GM19467 (cell line): ENCODE results near the gene TLCD4.
A peak's percentile ranks its signal among the peaks of the same experiment; 100 is the strongest.

Experiments
- ATAC-seq: cut with Tn5 transposase; IDR thresholded peaks from one replicate; pipeline ENCODE4 v1.9.1; 2021; ENCODE audit warnings: mild to moderate bottlenecking, moderate library complexity; ENCODE audit not compliant: unreplicated experiment

The TLCD4 gene

GRCh38 chr1:95094923-95095322, 22.2 kb upstream of the TLCD4 start:
- ATAC-seq = no peak

- peak; percentile 81 for ATAC-seq
Measured at GRCh38 chr1:95095833-95096217, 21.3 kb upstream of the TLCD4 start.

GRCh38 chr1:95096218-95096841, 20.8 kb upstream of the TLCD4 start:
- no peak for ATAC-seq

GRCh38 chr1:95097426-95097825, 19.7 kb upstream of the TLCD4 start:
- no peak for ATAC-seq

GRCh38 chr1:95098196-95098595, 19.0 kb upstream of the TLCD4 start:
- no peak for ATAC-seq

GRCh38 chr1:95108792-95109191, 8.4 kb upstream of the TLCD4 start:
- ATAC-seq = no peak

DNA sequence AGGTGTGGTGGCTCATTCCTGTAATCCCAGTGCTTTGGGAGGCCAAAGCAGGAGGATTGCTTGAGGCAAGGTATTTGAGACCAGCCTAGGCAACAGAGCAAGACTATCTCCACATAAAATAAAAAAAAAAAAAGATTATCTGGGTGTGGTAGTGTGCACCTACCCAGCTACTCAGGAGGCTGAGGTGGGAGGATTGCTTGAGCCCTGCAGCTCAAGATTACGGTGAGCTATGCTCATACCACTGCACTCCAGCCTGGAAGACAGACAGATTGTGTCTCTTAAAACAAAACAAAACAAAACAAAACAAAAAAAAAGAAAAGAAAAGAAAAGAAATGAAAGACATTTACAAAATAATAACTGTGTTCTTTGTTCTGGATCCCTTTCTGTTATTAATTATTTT, 6.1 kb upstream of the TLCD4 start:
- ATAC-seq = no peak

DNA sequence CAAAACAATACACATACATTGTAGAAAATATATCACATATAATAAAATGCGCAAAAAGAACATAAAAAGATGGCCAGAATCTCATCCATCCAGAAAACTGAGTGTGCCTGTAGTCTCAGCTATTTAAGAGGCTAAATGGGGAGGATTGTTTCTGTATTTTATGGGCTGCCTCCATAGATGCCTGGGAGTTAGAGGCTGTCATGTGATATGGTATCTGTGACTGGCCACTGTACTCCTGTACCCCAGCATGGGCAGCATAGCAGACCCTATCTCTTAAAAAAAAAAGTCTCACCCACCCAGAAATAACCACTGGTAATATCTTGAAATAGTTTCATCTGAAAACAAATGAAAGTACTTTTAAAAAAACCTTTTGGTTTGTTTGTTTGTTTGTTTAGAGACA, 3.5 kb upstream of the TLCD4 start:
- ATAC-seq = no peak

- no peak for ATAC-seq
Measured at GRCh38 chr1:95115708-95116137, 1.4 kb upstream of the TLCD4 start.

- ATAC-seq = no peak
Measured at GRCh38 chr1:95116580-95117206, 462 bp upstream of the TLCD4 start.

- no peak for ATAC-seq
Measured at GRCh38 chr1:95118067-95118499, 928 bp downstream of the TLCD4 start.

DNA sequence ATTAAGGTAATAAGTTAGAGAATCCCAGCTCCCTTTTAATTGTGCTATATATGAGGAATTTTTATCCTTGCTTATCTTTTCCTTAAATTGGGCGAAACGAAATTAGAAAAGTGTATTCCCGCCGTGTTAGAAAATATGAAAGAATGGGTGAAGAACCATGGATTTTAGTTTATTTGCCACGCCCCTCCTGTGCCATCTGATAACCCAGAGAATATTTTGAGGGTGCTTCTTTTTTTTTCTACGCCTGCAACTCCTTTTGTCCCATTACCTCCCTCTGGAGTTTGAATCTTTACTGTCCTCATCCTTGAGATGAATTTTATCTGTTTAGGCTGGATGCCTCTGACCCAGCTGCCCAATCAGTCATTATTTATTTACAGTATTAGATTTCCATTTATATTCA, 1.6 kb downstream of the TLCD4 start:
- ATAC-seq = no peak

GRCh38 chr1:95119273-95119672, 2.1 kb downstream of the TLCD4 start:
- ATAC-seq = no peak

DNA sequence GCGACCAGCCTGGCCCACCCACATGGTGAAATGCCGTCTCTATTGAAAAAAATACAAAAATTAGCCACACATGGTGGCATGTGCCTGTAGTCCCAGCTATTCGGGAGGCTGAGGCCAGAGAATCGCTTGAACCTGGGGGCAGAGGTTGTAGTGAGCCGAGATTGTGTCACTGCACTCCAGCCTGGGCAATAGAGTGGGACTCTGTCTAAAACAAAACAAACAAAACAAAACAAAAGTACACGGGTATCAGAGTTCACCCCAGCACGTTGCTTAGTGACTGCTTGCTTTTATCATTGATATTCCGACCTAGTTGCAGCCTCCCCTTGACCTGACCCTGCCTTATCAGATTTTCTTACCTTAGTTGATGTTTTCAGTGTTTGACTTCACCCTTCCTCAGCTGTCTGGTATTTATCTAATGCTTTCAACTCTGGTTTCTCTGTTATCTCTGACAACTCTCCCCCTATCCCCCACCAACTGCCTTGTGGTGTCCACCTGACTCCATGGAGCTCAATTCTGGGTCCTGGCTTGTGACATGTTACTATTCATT, 5.1 kb downstream of the TLCD4 start:
- no peak for ATAC-seq

GRCh38 chr1:95124342-95124741, 7.2 kb downstream of the TLCD4 start:
- ATAC-seq = no peak

- ATAC-seq = no peak
Measured at GRCh38 chr1:95126366-95126765, 9.2 kb downstream of the TLCD4 start.

- ATAC-seq = no peak
Measured at GRCh38 chr1:95126846-95127245, 9.7 kb downstream of the TLCD4 start.

DNA sequence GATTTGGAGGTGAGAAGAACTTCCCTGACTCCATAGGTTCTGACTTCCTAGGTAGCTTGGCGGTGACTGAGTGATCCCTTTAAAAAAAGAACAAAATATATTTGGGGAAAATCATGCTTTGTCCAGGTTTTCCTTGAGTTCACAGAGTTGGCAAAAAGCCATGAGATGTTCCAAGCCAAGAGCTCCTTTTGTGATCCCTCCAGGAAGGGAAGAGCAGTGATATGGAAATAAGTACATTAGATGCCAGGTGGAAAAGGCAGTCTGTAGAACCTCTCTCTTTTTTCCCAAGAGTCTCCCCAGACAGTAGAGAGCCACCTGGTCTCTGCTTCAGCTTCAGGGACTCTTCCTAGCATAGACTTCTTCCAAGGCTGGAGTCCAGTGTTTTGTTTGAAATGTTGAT, 10.2 kb downstream of the TLCD4 start:
- no peak for ATAC-seq

GRCh38 chr1:95132762-95133161, 15.6 kb downstream of the TLCD4 start:
- ATAC-seq = no peak

DNA sequence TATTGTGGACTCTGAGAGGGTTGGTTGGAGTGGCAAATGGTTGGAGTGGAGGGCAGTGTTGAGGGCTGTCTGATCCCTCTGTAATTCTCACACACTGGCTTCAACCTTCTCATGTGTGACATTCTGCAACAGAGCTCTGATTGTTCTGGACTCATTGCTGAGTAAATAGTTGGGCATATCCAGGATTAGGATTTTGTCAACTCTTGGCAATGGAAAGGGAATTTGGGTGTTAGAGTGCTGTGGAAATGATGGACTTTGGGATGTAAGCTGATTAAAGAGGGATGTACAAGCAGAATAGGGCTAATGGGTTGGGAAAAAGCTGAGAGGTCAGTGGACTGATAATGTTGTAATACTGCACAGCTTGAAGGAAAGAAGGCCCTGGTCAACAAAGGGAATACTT, 16.5 kb downstream of the TLCD4 start:
- no peak for ATAC-seq

- ATAC-seq = no peak
Measured at GRCh38 chr1:95138223-95138622, 21.1 kb downstream of the TLCD4 start.

DNA sequence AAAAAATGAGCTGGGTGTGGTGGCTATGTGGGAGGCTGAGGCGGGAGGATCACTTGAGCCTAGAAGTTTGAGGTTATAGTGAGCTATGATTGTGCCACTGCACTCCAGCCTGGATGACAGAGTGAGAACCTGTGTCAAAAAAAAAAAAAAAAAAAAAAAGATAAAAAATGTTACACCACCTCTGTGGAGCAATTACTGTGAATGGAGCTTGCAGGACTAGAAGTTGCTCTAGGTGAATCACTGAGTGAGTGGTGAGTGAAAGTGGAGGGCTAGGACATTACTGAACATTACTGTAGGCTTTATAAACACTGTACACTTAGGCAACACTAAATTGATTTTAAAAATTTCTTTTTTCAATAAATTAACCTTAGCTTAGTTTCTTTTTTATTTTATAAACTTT, 21.9 kb downstream of the TLCD4 start:
- ATAC-seq = no peak

DNA sequence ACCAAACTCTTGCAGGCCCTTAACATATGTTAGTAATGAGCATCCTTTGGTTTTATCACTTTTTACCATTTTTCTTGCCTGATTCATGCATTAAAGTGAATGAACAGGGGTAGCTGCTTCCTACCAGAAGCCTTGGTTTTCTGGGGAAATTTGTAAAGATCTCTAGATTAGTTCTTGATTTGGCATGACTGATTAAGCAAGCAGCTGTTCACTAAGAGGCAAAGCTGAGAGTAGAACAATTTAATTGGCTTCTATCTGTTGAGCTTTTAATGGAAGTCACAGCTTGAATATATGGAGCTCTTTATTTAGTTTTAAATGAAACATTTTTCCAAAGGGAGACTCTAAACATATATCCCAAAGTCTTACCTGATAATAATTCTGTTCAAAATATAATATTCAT, 23.6 kb downstream of the TLCD4 start:
- no peak for ATAC-seq
